ENCODE measurements around the gene HELQ. TPM values are rescaled to one million over a fixed set of nuclear protein-coding genes. Genes with fewer than 3 reads are reported as not detected.
A peak's percentile ranks its signal among the peaks of the same experiment; 100 is the strongest.

HELQ gene
- total RNA-seq, 1 experiment from 2014 or later = 7.0 TPM

GRCh38 chr4:83490876-83491450 lies 35.3 kb upstream of the HELQ start:
- Histone ChIP-seq H2AFZ (no peak overlapping the region), H4K20me1 (ENCODE audit: insufficient read depth) (no peaks in the 10 kb centered on the region), H3K4me2 (no peak overlapping the region), H3K4me3 (no peak overlapping the region), H3F3A (ENCODE audit: insufficient read depth, low read depth) (no peaks in the 10 kb centered on the region), H3K9me3 (ENCODE audit: insufficient read depth, low read depth) (no peaks in the 10 kb centered on the region), H3K4me1 (replicated peaks; ENCODE audit: insufficient read depth) (no peaks in the 10 kb centered on the region), H3K79me2 (ENCODE audit: low read depth) (no peaks in the 10 kb centered on the region), H3K27ac (no peak overlapping the region), H3K36me3 (ENCODE audit: low read depth) (no peaks in the 10 kb centered on the region), H3K9me2 (ENCODE audit: insufficient read depth) (no peaks in the 10 kb centered on the region), H3K27me3 (ENCODE audit: insufficient read depth, low read depth) (no peaks in the 10 kb centered on the region)
- DNase-seq = no peak
- ChIA-PET CTCF (no interaction called here), POLR2A (ENCODE audit: unreplicated experiment) (interaction anchor here (0.6 kb wide), 1 partner anchor 29 kb away, joined by 9 read pairs; no protein-coding TSS in a partner anchor)
- no TSS peak for BruUV-seq (replicated peaks)
- TF ChIP-seq CTCF (conservative IDR thresholded peaks at IDR 0.05) = peak; percentile 82
- no peak for TF ChIP-seq EZH2 (IDR thresholded peaks at IDR 0.05; ENCODE audit: low read depth)
- intact Hi-C loops (cut with micrococcal nuclease; ENCODE audit: unreplicated experiment) = loop anchor here (1.0 to 10.0 kb wide), 2 partner anchors 149 to 1014 kb away; no protein-coding TSS in a partner anchor

GRCh38 chr4:83489711-83490326 lies 34.2 kb upstream of the HELQ start:
- POLR2A ChIA-PET (ENCODE audit: unreplicated experiment) = no interaction called here
- intact Hi-C loops (cut with micrococcal nuclease; ENCODE audit: unreplicated experiment) = loop anchor here (10.0 kb wide), 1 partner anchor 1015 kb away; no protein-coding TSS in a partner anchor

More at GRCh38 chr4:83489711-83490326, 34.2 kb upstream of the HELQ start:
- no peak overlapping the region for H3K4me2 ChIP-seq
- H3K4me3 ChIP-seq = no peak overlapping the region
- no peaks in the 10 kb centered on the region for H4K20me1 ChIP-seq (ENCODE audit: insufficient read depth)
- no peak for DNase-seq
- BruUV-seq (replicated peaks) = no TSS peak
- H3F3A ChIP-seq (ENCODE audit: insufficient read depth, low read depth) = no peaks in the 10 kb centered on the region
- no peaks in the 10 kb centered on the region for H3K79me2 ChIP-seq (ENCODE audit: low read depth)
- no peaks in the 10 kb centered on the region for H3K36me3 ChIP-seq (ENCODE audit: low read depth)
- CTCF ChIA-PET = interaction anchor here (0.6 kb wide), 1 partner anchor 1715 kb away, joined by 3 read pairs; no protein-coding TSS in a partner anchor
- no peaks in the 10 kb centered on the region for H3K9me3 ChIP-seq (ENCODE audit: insufficient read depth, low read depth)
- H2AFZ ChIP-seq = no peak overlapping the region
- H3K27ac ChIP-seq = no peak overlapping the region
- TF ChIP-seq CTCF (conservative IDR thresholded peaks at IDR 0.05) = no peak
- TF ChIP-seq EZH2 (IDR thresholded peaks at IDR 0.05; ENCODE audit: low read depth) = no peak
- H3K27me3 ChIP-seq (ENCODE audit: insufficient read depth, low read depth) = no peaks in the 10 kb centered on the region
- 0 out of 2 replicates have a peak, but pooled peaks cover 5% of the 10 kb centered on the region for H3K4me1 ChIP-seq (replicated peaks; ENCODE audit: insufficient read depth)
- H3K9me2 ChIP-seq (ENCODE audit: insufficient read depth) = no peaks in the 10 kb centered on the region
